HEK293T (cell line): ENCODE results near the gene ABR.

ENCODE experiments used
- FOXA1 ChIP-seq: fragments of 450-650 bp; IDR thresholded peaks from 2 replicates; pipeline ENCODE4 v1.6.1; 2016; ENCODE audit warnings: mild to moderate bottlenecking
- SP1 ChIP-seq: fragments of 450-650 bp; IDR thresholded peaks from 2 replicates; pipeline ENCODE4 v1.6.1; 2017
- SUZ12 ChIP-seq: fragments of 450-650 bp; IDR thresholded peaks from 2 replicates; pipeline ENCODE4 v1.6.1; 2016; ENCODE audit warnings: mild to moderate bottlenecking
- ZNF384 ChIP-seq: fragments of 450-650 bp; IDR thresholded peaks from 2 replicates; pipeline ENCODE4 v1.6.1; 2016

- TF ChIP-seq FOXA1: no peak
- TF ChIP-seq ZNF384: no peak
- TF ChIP-seq SUZ12: no peak
- TF ChIP-seq SP1: no peak
Measured at GRCh38 chr17:1208966-1209365, 29.2 kb upstream of the ABR start.
